IPS-18a (cell line): ENCODE data around the gene NSF.
"Not testable (repeated sequence)": the region's sequence is repeated elsewhere in the genome, so short reads cannot be mapped to it uniquely, and the experiment has no call there.

ENCODE experiments used
- H3K27ac ChIP-seq: one replicate; pipeline ENCODE4 v1.5.1; 2013; ENCODE audit warnings: low read length
- H3K27me3 ChIP-seq: one replicate; pipeline ENCODE4 v1.6.1; 2013; ENCODE audit warnings: mild to moderate bottlenecking, low read length; ENCODE audit not compliant: control insufficient read depth, insufficient read depth
- H3K36me3 ChIP-seq: one replicate; pipeline ENCODE4 v1.6.1; 2013; ENCODE audit warnings: low read depth, low read length; ENCODE audit not compliant: control insufficient read depth
- H3K4me1 ChIP-seq: one replicate; pipeline ENCODE4 v1.6.1; 2013; ENCODE audit warnings: low read depth, low read length; ENCODE audit not compliant: control insufficient read depth
- H3K4me3 ChIP-seq: one replicate; pipeline ENCODE4 v1.5.1; 2013; ENCODE audit warnings: low read length
- H3K9ac ChIP-seq: one replicate; pipeline ENCODE4 v1.6.1; 2013; ENCODE audit warnings: mild to moderate bottlenecking, low read length, moderate library complexity
- H3K9me3 ChIP-seq: one replicate; pipeline ENCODE4 v1.6.1; 2013; ENCODE audit warnings: low read depth, low read length; ENCODE audit not compliant: control insufficient read depth

NSF gene

DNA sequence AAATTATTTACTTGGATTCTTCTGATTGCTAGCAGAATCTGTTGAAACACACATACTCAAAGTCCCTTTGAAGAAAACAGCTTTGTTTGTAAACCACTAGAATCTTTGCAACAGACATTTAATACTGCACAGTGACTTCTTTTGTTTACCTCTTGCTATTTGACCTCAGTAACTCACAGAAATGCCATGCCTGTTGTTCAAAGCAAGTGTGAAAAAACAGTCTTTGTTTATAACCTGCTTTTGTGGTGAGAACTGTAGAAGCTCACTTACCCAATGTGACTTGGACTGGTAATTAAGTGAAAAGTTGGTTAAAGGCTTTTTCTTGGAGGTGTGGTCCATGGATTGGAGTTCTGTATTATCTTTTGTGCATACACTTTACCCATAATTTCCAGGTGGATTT is 44.4 kb downstream of the NSF start:
- not testable (repeated sequence) for H3K27me3 ChIP-seq, H3K36me3 ChIP-seq, H3K4me1 ChIP-seq, H3K9me3 ChIP-seq, H3K4me3 ChIP-seq, H3K9ac ChIP-seq, H3K27ac ChIP-seq

DNA sequence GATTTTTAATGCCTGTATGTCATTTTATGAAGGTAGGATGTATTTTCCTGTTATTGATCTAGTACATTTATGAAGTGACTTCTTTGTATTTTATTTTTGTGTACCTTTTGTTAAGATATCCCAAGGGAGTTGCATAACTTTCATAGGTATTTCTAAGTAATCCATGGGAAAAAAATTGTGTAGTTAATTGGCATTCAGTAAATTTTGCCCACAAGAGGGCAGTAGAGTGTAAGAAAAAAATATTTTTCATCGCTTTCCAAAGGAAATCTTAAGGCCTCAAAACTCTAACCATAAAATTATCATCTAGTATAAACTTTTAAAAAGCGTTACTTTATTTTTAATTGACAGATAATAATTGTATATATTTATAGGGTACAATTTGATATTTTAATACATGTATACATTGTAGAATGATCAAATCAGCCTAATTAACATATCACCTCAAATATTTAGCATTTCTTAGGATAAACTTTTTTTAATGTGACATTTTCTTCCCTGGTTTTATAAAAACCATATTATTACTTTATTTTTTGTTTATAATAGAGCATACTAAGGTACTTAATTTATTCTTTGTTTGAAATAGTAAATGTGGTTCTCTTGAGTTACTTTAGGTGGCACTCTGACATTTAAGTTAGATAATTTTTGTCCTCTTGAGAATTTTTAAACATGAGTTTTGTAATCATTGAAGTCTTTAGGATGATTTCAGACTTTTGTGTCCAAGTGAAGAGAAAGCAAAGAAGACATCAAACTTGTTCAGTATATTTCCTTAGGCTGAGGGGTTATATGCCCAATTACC is 51.6 kb downstream of the NSF start:
- not testable (repeated sequence) for H3K9ac ChIP-seq, H3K27me3 ChIP-seq, H3K27ac ChIP-seq, H3K9me3 ChIP-seq, H3K4me3 ChIP-seq, H3K4me1 ChIP-seq, H3K36me3 ChIP-seq

DNA sequence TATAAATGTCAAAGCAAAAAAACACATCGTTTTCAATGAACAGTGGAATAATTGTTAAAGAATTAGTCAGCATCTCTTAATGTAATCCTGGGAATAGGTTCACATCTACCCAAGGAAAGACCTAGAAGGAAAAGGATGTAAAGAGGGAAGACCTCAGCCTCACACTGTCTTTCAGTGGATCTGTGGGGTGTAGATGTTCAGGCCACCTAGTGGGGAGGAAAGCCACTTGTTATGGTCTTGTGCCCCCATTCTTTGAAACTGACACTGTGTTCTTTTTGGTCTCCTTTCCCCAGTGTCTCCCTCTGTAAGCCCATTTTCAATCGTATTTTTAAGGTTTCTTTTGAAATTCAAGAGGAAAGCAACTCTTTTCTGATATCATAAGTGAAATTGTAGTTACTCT is 56.8 kb downstream of the NSF start:
- not testable (repeated sequence) for H3K4me3 ChIP-seq, H3K27ac ChIP-seq, H3K9ac ChIP-seq, H3K36me3 ChIP-seq, H3K9me3 ChIP-seq, H3K4me1 ChIP-seq, H3K27me3 ChIP-seq

DNA sequence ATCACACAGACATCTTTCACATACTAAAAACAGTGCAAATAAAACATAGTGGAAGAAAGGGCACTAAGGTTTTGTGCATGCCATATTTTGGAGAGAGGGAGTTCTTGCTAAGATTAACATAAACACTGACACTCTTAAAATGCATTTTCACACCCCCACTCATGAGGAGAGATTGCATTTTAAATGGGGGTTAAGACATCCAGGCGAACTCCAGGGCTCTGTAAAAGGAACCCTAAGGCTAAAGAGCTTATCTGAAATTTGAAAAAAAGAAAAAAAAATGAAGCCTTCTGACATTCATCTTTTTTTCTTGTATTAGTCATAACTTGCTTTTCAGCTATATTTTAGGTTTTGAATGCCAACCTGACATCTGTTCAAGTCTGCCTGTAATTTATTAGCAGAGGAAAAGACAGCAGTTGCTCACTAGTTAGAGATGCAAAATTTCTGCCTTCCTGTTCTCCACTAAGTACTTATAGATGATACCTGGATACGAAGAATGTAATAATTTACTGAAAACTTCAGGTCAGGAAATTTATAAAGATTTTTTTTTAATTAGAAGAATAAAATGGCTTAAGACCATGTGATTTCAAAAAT is 57.3 kb downstream of the NSF start:
- H3K9ac ChIP-seq, H3K27me3 ChIP-seq, H3K9me3 ChIP-seq, H3K27ac ChIP-seq, H3K4me1 ChIP-seq, H3K4me3 ChIP-seq, H3K36me3 ChIP-seq: not testable (repeated sequence)

DNA sequence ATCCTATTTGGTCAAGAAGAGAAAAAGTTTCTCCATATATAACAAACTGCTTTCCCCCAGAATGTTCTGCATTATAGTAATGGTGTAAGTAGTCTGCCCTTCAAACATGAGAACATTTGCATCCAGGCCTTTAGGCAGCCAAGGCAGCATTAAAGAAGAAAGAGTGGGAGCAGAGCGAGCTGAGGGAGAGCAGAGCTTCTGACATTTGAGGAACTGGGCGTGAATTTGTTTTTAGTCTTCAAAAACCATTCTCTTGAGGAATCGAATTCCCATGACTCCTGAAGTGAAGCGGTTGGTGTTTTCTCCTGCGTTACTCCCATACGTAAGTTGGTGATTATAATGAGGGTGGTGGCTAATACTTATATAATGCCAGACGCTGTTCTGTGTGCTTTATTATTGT is 58.8 kb downstream of the NSF start:
- H3K27me3 ChIP-seq, H3K4me3 ChIP-seq: not testable (repeated sequence)

DNA sequence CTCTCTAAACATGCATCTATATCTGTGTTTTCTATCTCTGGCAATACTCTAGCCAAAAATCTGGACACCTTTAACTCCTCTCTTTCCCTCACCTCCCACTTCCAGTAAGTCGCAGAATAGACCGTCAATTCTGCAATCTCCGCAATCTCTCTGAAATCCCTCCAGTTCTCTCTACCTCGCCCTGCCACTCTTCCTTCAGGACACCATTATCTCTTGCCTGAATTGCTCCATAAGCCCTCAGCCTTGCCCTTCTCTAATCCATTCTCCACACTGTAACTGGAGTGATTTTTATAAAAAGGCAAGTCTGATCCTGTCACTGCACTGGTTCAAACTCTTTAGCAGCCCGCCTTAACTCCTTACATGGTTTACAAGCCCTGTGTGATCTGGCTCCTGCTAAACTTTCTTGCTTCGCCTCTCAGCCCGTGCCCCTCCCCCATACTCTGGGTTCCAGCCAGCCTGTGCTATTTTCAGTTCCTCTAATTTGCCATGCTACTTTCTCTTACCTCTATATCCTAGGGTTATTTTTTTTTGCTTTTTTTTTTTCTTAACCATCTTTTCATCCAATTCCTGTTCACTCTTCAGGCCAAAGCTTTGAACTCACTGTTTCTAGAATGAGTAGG is 61.7 kb downstream of the NSF start:
- H3K4me1 ChIP-seq, H3K9me3 ChIP-seq, H3K36me3 ChIP-seq, H3K4me3 ChIP-seq, H3K27ac ChIP-seq, H3K27me3 ChIP-seq, H3K9ac ChIP-seq: not testable (repeated sequence)

More for the DNA sequence above, 58.8 kb downstream of the NSF start:
- not testable (repeated sequence) for H3K4me1 ChIP-seq, H3K9ac ChIP-seq, H3K27ac ChIP-seq, H3K9me3 ChIP-seq, H3K36me3 ChIP-seq

DNA sequence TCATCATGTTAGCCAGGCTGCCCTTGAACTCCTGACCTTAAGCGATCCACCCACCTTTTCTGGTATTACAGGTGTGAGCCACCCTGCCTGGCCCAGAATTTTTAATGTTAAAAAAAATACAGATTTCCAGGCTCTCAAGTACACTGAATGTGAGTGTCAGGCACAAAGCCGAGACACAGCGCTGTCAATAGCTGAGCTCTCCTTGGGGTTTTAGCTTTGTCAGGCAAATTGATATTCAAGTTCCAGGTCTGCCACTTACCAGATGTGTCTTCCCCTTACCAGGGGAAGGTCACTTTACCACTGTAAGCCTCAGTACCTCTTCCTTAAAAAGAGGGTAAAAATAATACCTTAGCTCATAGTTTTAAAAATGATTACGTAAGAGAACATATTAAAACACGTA is 67.8 kb downstream of the NSF start:
- not testable (repeated sequence) for H3K4me1 ChIP-seq, H3K4me3 ChIP-seq, H3K27ac ChIP-seq, H3K9me3 ChIP-seq, H3K36me3 ChIP-seq, H3K27me3 ChIP-seq, H3K9ac ChIP-seq

DNA sequence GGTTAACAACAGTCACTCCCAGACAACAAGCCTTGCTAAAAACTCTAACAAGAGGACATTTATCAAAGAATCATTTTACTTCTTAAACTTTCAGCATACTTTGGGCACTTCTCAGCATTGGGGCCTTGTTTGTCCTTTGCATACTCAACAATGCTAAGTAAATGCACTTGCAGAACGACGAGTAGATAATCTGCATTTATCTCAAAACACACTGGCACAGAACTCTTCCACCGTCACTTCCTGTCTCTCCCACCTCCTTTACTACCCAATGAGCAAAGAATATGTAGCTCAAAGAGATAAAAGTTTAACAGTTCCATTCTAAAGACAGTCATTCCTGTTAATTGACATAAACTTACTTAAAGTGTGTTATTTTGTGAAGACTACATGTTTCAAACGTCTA is 69.2 kb downstream of the NSF start:
- not testable (repeated sequence) for H3K9me3 ChIP-seq, H3K9ac ChIP-seq, H3K4me3 ChIP-seq, H3K36me3 ChIP-seq, H3K4me1 ChIP-seq, H3K27ac ChIP-seq, H3K27me3 ChIP-seq

DNA sequence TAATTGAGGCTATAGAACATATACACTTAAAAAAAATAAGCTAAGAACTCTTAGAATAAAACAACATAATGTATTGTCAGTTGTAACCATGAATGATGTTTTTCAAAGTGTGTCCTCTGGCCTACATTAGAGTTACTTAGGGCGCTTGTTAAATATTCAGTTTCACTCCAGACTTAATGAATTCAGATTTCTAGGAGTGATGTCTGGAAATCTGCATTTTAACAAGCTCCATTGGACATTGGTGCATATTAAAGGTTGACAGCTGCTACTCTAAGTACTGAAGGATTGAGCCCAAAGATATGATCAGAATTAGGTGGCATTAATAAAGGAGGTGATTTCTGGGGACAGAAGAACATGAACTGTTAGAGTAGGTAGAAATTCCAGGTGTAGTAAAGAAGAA is 72.7 kb downstream of the NSF start:
- not testable (repeated sequence) for H3K36me3 ChIP-seq, H3K9ac ChIP-seq, H3K27ac ChIP-seq, H3K4me1 ChIP-seq, H3K27me3 ChIP-seq, H3K4me3 ChIP-seq, H3K9me3 ChIP-seq

DNA sequence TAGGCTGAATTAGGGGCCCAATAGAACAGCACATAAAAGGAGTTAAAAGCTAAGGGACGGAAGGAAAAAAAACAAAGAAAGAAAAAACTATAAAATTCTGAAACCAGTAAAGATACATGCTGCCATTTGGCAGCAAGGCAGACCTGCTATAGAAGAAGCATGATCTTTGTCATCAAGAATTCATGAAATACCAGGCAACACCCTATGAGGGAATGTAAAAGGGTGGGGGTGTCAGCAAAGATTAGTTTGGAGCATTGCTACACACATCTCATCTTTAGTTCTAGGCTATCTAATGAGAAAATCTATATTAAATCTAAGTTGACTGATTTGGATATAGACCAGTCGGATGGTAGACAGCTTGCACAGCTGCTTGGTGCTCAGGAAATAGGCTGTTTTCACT is 73.1 kb downstream of the NSF start:
- not testable (repeated sequence) for H3K4me1 ChIP-seq, H3K27me3 ChIP-seq, H3K36me3 ChIP-seq, H3K4me3 ChIP-seq, H3K27ac ChIP-seq, H3K9me3 ChIP-seq, H3K9ac ChIP-seq

DNA sequence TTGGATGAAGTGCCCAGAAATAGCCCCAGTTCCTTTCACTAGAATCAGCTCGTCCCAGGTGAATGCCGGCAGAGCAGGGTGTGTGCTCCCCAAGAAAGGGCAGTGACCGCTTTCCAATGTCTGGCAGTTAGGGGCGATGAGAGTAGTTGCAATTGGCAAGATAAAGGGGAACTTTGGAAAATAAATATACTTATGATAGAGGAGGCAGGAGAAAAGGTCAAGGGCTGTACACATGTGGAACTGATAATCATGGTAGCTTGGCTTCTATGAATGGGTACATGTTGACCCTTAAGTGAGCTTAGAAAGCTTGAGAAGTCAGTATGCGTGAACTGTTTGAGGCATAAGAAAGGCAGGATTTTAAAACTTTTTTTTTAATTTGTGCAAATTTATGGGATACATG is 75.5 kb downstream of the NSF start:
- H3K9me3 ChIP-seq, H3K4me3 ChIP-seq, H3K4me1 ChIP-seq, H3K27me3 ChIP-seq, H3K9ac ChIP-seq, H3K36me3 ChIP-seq, H3K27ac ChIP-seq: not testable (repeated sequence)

DNA sequence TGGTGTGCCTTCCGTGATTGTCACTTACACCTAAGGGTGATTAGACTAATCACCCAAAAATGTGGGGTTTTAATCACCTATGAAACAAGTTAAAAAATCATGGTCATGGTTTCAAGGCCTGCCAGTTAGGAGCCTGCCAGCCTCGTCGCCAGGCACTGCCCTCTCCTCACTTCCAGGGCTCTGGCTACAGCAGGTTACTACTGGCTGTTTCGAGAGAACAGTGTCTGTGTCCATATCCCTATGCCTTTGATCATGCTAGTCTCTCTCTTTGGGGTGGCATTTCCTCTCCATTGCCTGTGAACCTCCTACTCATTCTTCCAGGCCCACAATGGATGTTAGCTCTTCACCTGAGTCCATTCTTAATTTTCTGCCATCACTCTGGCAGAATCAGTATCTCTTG is 80.3 kb downstream of the NSF start:
- H3K36me3 ChIP-seq, H3K4me3 ChIP-seq, H3K9me3 ChIP-seq, H3K9ac ChIP-seq, H3K27ac ChIP-seq, H3K27me3 ChIP-seq, H3K4me1 ChIP-seq: not testable (repeated sequence)
